Cortex of kidney (tissue), 1 donor: ENCODE measurements around the gene DUSP8.
"Not testable (repeated sequence)": the region's sequence is repeated elsewhere in the genome, so short reads cannot be mapped to it uniquely, and the experiment has no call there.

Experiments
- DNase-seq: peaks from one replicate; lab custom pipeline; 2025; lab: John Stamatoyannopoulos, UW

The DUSP8 gene

GRCh38 chr11:1586699-1587098, 14.6 kb upstream of the DUSP8 start:
- DNase-seq = no peak

GRCh38 chr11:1584661-1585370, 12.7 kb upstream of the DUSP8 start, which contains the start of gene KRTAP5-1:
KRTAP5-1 (minus strand) TSS chr11:1585283; CDS start chr11:1585249, 34 bp downstream.
- not testable (repeated sequence) for DNase-seq

- not testable (repeated sequence) for DNase-seq
Measured at GRCh38 chr11:1582909-1583308, 10.8 kb upstream of the DUSP8 start.

GRCh38 chr11:1581976-1582375, 9.9 kb upstream of the DUSP8 start:
- DNase-seq = no peak

GRCh38 chr11:1576825-1577224, 4.8 kb upstream of the DUSP8 start:
- no peak for DNase-seq

- DNase-seq = not testable (repeated sequence)
Measured at GRCh38 chr11:1575756-1576155, 3.7 kb upstream of the DUSP8 start.

GRCh38 chr11:1574933-1575242, 2.8 kb upstream of the DUSP8 start:
- no peak for DNase-seq

GRCh38 chr11:1574238-1574932, 2.3 kb upstream of the DUSP8 start:
- DNase-seq = no peak

GRCh38 chr11:1573903-1574237, 1.8 kb upstream of the DUSP8 start:
- DNase-seq = no peak

GRCh38 chr11:1573077-1573902, 1.2 kb upstream of the DUSP8 start:
- no peak for DNase-seq

- no peak for DNase-seq
Measured at GRCh38 chr11:1571760-1572196, 293 bp downstream of the DUSP8 start.

- DNase-seq = no peak
Measured at GRCh38 chr11:1570896-1571759, 943 bp downstream of the DUSP8 start.

GRCh38 chr11:1570531-1570895, 1.6 kb downstream of the DUSP8 start:
- DNase-seq = no peak

GRCh38 chr11:1570001-1570453, 2.0 kb downstream of the DUSP8 start:
- DNase-seq = no peak

GRCh38 chr11:1569251-1569780, 2.8 kb downstream of the DUSP8 start:
- DNase-seq = no peak

GRCh38 chr11:1568441-1568911, 3.6 kb downstream of the DUSP8 start:
- no peak for DNase-seq

- DNase-seq = no peak
Measured at GRCh38 chr11:1567721-1568100, 4.4 kb downstream of the DUSP8 start.

GRCh38 chr11:1567052-1567720, 4.9 kb downstream of the DUSP8 start:
- no peak for DNase-seq

GRCh38 chr11:1566381-1567051, 5.6 kb downstream of the DUSP8 start:
- DNase-seq = no peak

- no peak for DNase-seq
Measured at GRCh38 chr11:1565904-1566247, 6.2 kb downstream of the DUSP8 start.
